ENCODE data around the gene PP2D1. TPM values are rescaled to one million over a fixed set of nuclear protein-coding genes. Genes with fewer than 3 reads are reported as not detected.
A peak's percentile ranks its signal among the peaks of the same experiment; 100 is the strongest.

The PP2D1 gene
- total RNA-seq, 1 experiment from 2014 or later: not detected

- Mint-ChIP-seq H3K27ac (peak overlapping the region; percentile 48), H3K27me3 (ENCODE audit: low read depth) (no peaks in the 10 kb centered on the region)
- CTCF ChIA-PET: no interaction called here
Measured at GRCh38 chr3:20028905-20029331, 16.9 kb upstream of the PP2D1 start.

DNA sequence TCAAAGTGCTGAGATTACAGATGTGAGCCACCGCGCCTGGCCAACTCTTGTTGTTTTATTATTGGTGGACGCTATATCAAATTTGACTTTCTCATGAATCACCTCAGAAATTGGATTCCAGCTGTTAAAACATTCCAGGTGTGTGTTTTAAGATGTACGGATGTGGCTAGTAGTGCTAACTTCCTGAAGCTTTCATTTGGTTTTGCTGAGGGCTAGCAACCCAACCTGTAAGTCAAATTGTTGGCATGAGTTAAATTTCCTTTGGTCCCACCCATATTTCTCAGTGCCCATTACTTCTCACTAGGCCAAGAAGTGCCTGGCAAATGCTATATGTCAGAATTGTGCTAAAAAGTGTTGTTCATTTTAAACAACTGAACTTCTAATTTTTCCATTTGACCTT lies 15.1 kb upstream of the PP2D1 start:
- no peaks in the 10 kb centered on the region for H3K36me3 Mint-ChIP-seq
- H3K27ac Mint-ChIP-seq: no peak overlapping the region
- no peak for ATAC-seq
- no peaks in the 10 kb centered on the region for H3K27me3 Mint-ChIP-seq (ENCODE audit: low read depth)
- ChIA-PET CTCF (no interaction called here), POLR2A (no interaction called here)
- H3K4me3 Mint-ChIP-seq: no peak overlapping the region
- peaks cover 13% of the 10 kb centered on the region for H3K4me1 Mint-ChIP-seq
- H3K9me3 Mint-ChIP-seq: no peaks in the 10 kb centered on the region
- DNase-seq (ENCODE audit: low spot score): no peak
- TF ChIP-seq, protein P1, sequence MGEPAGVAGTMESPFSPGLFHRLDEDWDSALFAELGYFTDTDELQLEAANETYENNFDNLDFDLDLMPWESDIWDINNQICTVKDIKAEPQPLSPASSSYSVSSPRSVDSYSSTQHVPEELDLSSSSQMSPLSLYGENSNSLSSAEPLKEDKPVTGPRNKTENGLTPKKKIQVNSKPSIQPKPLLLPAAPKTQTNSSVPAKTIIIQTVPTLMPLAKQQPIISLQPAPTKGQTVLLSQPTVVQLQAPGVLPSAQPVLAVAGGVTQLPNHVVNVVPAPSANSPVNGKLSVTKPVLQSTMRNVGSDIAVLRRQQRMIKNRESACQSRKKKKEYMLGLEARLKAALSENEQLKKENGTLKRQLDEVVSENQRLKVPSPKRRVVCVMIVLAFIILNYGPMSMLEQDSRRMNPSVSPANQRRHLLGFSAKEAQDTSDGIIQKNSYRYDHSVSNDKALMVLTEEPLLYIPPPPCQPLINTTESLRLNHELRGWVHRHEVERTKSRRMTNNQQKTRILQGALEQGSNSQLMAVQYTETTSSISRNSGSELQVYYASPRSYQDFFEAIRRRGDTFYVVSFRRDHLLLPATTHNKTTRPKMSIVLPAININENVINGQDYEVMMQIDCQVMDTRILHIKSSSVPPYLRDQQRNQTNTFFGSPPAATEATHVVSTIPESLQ (CRISPR knock-in tag; IDR thresholded peaks at IDR 0.05): no peak
- TF ChIP-seq, protein P2, sequence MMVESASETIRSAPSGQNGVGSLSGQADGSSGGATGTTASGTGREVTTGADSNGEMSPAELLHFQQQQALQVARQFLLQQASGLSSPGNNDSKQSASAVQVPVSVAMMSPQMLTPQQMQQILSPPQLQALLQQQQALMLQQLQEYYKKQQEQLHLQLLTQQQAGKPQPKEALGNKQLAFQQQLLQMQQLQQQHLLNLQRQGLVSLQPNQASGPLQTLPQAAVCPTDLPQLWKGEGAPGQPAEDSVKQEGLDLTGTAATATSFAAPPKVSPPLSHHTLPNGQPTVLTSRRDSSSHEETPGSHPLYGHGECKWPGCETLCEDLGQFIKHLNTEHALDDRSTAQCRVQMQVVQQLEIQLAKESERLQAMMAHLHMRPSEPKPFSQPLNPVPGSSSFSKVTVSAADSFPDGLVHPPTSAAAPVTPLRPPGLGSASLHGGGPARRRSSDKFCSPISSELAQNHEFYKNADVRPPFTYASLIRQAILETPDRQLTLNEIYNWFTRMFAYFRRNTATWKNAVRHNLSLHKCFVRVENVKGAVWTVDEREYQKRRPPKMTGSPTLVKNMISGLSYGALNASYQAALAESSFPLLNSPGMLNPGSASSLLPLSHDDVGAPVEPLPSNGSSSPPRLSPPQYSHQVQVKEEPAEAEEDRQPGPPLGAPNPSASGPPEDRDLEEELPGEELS (CRISPR knock-in tag; IDR thresholded peaks at IDR 0.05): no peak
- TF ChIP-seq E2F1 (CRISPR knock-in tag; IDR thresholded peaks at IDR 0.05): no peak
- no peak for TF ChIP-seq TEAD1 (CRISPR knock-in tag; IDR thresholded peaks at IDR 0.05)
- no peak for TF ChIP-seq PRDM15 (CRISPR knock-in tag; IDR thresholded peaks at IDR 0.05)
- TF ChIP-seq PRRX2 (CRISPR knock-in tag; IDR thresholded peaks at IDR 0.05): no peak
- no peak for TF ChIP-seq ZNF512 (CRISPR knock-in tag; IDR thresholded peaks at IDR 0.05; ENCODE audit: borderline replicate concordance)
- no peak for TF ChIP-seq ZNF232 (CRISPR knock-in tag; IDR thresholded peaks at IDR 0.05)
- TF ChIP-seq NFE2L1 (CRISPR knock-in tag; IDR thresholded peaks at IDR 0.05): no peak
- no peak for TF ChIP-seq GRHL2 (CRISPR knock-in tag; IDR thresholded peaks at IDR 0.05; ENCODE audit: insufficient replicate concordance, severe bottlenecking)

More at GRCh38 chr3:20028905-20029331, 16.9 kb upstream of the PP2D1 start:
- H3K9me3 Mint-ChIP-seq: no peaks in the 10 kb centered on the region
- peaks cover 10% of the 10 kb centered on the region for H3K4me1 Mint-ChIP-seq
- DNase-seq (ENCODE audit: low spot score) (no peak), ATAC-seq (peak; percentile 72)
- H3K4me3 Mint-ChIP-seq: no peak overlapping the region
- H3K36me3 Mint-ChIP-seq: no peaks in the 10 kb centered on the region
- TF ChIP-seq E2F1 (CRISPR knock-in tag; IDR thresholded peaks at IDR 0.05): no peak
- no peak for TF ChIP-seq MXD4 (CRISPR knock-in tag; IDR thresholded peaks at IDR 0.05; ENCODE audit: borderline replicate concordance)
- no peak for TF ChIP-seq ZNF416 (CRISPR knock-in tag; IDR thresholded peaks at IDR 0.05)
- TF ChIP-seq GTF2I (CRISPR knock-in tag; conservative IDR thresholded peaks at IDR 0.05): no peak
- TF ChIP-seq MAX (CRISPR knock-in tag; IDR thresholded peaks at IDR 0.05): no peak
- TF ChIP-seq TCF7 (CRISPR knock-in tag; IDR thresholded peaks at IDR 0.05; ENCODE audit: low read depth): no peak
- TF ChIP-seq IRF2 (CRISPR knock-in tag; IDR thresholded peaks at IDR 0.05; ENCODE audit: borderline replicate concordance, low read depth): no peak
- TF ChIP-seq, protein P3, sequence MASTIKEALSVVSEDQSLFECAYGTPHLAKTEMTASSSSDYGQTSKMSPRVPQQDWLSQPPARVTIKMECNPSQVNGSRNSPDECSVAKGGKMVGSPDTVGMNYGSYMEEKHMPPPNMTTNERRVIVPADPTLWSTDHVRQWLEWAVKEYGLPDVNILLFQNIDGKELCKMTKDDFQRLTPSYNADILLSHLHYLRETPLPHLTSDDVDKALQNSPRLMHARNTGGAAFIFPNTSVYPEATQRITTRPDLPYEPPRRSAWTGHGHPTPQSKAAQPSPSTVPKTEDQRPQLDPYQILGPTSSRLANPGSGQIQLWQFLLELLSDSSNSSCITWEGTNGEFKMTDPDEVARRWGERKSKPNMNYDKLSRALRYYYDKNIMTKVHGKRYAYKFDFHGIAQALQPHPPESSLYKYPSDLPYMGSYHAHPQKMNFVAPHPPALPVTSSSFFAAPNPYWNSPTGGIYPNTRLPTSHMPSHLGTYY (CRISPR knock-in tag; IDR thresholded peaks at IDR 0.05): no peak
- TF ChIP-seq TP53 (CRISPR knock-in tag; IDR thresholded peaks at IDR 0.05): no peak
- no peak for TF ChIP-seq HMGXB4 (CRISPR knock-in tag; IDR thresholded peaks at IDR 0.05)
- POLR2A ChIA-PET: no interaction called here

Data from WTC11 (cell line).